NCI-H2227 (cell line): ENCODE data around the gene SYCP1.
A peak's percentile ranks its signal among the peaks of the same experiment; 100 is the strongest.
"Not testable (repeated sequence)": the region's sequence is repeated elsewhere in the genome, so short reads cannot be mapped to it uniquely, and the experiment has no call there.

Experiments used
- DNase-seq: peaks from one replicate; lab custom pipeline; 2025; ENCODE audit not compliant: unreplicated experiment; lab: John Stamatoyannopoulos, UW

Gene SYCP1

GRCh38 chr1:114956570-114956969, 101.9 kb downstream of the SYCP1 start:
- no peak for DNase-seq

DNA sequence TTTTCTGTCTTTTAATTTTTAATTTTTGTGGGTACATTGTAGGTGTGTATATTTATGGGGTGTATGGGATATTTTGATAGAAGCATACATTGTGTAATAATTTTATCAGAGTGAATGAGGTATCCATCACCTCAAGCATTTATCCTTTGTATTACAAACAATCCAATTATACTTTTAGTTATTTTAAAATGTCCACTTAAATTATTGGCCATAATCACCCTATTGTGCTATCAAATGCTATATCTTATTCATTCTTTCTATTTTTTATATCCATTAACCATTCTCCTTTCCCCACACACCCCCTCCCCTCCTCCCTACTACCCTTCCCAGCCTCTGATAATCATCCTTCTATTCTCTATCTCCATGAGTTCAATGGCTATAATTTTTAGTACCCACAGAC, 104.8 kb downstream of the SYCP1 start:
- DNase-seq: no peak

DNA sequence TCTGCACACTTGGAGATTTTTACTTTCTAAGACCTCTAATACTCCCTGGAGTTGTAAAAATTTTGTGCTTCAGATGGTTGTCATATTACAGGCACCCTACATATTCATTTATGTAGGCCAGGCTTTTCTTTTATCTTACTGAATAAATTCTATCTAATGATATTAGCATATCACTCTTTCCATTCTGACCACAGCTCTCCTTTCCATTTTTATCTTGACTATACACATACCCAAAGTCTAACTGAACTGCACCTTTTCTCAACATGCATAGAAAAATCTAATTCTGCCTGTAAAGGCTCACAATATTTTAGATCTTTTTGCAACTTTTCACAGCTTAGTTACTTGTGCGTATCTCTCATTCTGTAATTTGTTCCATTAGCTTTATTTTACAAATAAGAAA, 122.2 kb downstream of the SYCP1 start:
- no peak for DNase-seq

GRCh38 chr1:114979278-114979891, 124.7 kb downstream of the SYCP1 start:
- peak; percentile 74 for DNase-seq

GRCh38 chr1:114982251-114982650, 127.6 kb downstream of the SYCP1 start:
- no peak for DNase-seq

GRCh38 chr1:114986286-114986685, 131.6 kb downstream of the SYCP1 start:
- DNase-seq: no peak

DNA sequence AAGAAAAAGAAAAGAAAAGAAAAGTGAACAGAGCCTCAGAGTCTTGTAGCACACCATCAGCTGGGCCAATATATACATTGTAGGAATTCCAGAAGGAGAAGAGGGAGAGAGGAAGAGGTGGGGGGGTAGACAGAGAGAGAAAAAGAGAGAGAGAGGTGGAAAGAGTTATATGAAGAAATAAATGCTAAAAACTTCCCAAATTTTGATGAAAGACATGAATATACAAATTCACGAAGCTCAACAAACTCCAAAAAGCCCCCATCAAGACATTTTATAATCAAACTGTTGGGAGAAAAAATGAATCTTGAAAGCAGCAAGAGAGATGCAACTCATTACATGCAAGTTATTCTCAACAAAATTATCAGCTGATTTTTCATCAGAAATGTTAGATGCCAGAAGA, 133.4 kb downstream of the SYCP1 start:
- DNase-seq: no peak

- DNase-seq: no peak
These were observed 143.0 kb downstream of the SYCP1 start for GRCh38 chr1:114997510-114998289.

GRCh38 chr1:115006191-115006590, 151.5 kb downstream of the SYCP1 start:
- no peak for DNase-seq

DNA sequence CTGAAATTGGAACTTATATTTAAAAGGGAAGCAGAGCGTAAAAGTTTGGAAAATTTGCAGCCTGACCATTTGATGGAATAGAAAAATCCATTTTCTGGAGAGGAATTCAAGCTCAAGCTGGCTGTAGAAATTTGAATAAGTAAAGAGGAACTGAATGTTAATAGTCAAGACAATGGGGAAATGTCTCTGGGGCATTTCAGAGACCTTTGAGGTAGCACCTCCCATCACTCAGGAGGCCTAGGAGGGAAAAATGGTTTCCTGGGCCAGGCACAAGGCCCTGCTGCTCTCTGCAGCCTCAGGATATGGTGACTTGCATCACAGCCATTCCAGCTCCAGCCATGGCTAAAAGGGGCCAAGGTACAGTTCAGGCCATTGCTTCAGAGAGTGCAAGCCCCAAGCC, 157.3 kb downstream of the SYCP1 start:
- no peak for DNase-seq

DNA sequence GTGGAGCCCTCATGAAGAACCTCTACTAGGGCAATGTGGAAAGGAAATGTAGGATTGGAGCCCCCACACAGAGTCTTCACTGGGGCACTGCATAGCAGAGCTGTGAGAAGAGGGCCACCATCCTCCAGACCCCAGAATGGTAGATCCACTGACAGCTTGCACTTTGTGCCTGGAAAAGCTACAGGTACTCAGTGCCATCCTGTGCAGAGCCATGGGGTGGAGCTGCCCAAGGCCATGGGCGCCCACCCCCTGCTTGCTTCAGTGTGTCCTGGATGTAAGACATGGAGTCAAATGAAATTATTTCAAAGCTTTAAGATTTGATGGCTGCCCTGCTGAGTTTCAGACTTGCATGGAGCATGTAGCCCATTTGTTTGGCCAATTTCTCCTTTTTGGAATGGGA, 157.8 kb downstream of the SYCP1 start:
- DNase-seq: no peak

GRCh38 chr1:115013792-115014191, 159.1 kb downstream of the SYCP1 start:
- no peak for DNase-seq

- not testable (repeated sequence) for DNase-seq
These were observed 164.9 kb downstream of the SYCP1 start for GRCh38 chr1:115019549-115019948.

DNA sequence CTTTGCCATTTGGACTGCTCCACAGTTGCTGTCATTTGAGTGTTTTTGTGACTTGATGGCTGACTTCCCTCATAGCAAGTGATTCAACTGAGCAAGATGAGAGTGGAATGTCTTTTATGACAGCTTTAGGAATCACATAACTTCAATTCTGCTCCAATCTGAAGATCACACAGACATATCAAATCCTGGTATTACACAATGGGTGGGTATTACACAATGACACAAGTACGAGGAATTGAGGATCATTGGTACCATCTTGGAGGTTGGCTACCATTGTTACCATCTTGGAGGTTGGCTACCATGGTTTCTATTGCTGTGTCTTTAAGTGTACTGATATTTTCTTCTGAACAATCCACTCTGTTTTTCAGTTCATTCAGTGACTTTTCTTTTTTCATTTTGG, 166.5 kb downstream of the SYCP1 start:
- DNase-seq: no peak

GRCh38 chr1:115023593-115023992, 168.9 kb downstream of the SYCP1 start:
- DNase-seq: no peak

DNA sequence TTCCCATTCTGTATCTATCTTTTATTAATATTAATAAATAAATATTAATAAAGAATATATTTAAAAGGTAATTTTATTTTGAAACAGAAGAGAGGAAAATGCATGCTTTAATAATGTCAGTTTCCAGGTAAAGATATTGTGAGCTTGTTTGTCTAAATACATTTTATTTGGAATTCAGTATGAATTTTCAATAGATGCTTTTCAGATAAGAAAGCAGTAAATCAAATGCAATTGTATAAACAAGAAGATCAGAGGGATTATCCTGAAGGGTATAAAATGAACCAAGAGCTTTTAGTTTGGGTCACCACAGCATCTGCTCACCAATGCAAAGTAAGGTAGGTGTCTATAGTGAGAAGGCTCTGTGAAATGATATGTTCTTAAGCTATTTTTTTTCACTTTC, 174.9 kb downstream of the SYCP1 start, which contains the start of gene TSHB:
Gene TSHB (plus strand): TSS at position 301 of the 400 bp plus-strand sequence. CDS start 3,537 bp downstream, outside the sequence.
- DNase-seq: no peak

DNA sequence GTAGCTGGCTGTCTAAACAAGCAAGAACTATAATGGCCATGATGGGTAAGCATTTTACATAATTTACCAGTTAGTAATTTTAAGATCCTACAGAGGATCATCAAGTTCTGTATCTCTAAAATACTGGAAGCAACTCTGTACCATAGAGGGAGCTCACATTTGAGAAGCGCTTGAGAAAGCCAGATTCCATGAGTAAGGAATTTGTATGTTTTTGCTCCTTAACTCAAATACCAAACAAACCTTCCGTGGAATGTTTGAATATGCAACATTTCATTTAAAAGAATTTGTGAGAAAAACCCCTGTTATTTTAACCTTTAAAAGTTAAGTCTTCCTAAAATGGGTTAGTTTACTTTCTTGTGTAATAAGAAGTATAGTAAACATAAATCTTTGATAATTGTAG, 176.9 kb downstream of the SYCP1 start:
- no peak for DNase-seq

GRCh38 chr1:115035652-115036051, 181.0 kb downstream of the SYCP1 start:
- no peak for DNase-seq

GRCh38 chr1:115036814-115037507, 182.3 kb downstream of the SYCP1 start:
- no peak for DNase-seq

GRCh38 chr1:115040501-115040900, 185.8 kb downstream of the SYCP1 start:
- no peak for DNase-seq

DNA sequence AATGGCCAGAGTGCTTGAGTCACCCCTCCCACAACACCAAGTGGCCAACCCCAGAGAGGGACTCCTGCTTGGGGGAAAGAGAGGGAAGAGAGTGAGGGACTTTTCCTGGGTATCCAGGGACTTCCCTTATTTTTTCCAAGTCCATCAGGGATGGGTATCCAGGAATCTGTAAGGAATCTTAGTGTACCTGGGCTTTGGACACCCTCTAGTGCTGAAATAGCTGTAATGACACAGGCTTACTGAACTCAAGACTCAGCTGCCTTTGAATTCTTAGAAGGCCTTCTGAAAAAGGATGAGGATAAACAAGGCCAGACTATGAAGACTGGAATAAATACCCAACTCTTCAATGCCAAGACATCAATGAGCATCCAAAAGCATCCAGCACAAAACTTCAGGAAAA, 187.0 kb downstream of the SYCP1 start:
- no peak for DNase-seq
